Measurements from ENCODE around the gene ATP13A2.

The ATP13A2 gene

DNA sequence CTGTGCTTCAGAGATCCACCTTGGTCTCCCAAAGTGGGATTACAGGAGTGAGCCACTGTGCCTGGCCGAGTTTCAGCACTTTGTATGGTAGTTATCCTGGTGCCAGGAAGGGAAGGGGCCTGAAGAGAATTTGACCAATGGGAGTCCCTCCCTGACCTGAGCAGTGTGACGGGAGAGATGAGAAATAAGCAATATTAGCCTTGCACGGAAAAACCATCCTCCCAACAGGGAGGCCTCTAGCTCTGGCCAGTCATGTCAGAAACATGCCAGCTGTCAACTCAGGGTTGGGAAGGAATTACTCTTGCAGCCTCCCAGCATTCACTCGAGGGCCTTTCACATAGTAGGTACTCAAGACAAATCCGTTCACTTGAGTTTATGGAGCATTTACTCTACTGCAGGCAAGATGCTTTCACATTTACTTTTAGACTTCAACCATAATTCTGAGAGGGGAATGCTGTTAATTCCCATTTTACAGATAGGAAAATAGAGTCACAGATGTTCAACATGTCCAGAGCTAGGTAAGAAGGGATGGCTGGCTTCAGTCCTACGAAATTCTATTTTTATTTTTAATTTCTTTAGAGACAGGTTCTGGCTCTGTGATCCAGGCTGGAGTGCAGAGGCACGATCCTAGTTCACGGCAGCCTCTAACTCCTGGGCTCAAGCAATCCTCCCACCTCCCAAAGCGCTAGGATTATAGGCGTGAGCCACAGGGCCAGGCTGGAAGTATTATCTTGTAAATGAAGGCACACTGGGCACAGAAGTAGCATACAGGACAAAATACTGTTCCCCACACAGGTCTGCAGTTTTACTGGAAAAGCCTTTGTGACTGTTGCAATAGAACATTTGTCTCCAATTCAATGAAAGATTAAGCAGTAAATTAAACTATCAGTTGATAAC, 3.2 kb upstream of the ATP13A2 start:
- TF ChIP-seq, protein P1, sequence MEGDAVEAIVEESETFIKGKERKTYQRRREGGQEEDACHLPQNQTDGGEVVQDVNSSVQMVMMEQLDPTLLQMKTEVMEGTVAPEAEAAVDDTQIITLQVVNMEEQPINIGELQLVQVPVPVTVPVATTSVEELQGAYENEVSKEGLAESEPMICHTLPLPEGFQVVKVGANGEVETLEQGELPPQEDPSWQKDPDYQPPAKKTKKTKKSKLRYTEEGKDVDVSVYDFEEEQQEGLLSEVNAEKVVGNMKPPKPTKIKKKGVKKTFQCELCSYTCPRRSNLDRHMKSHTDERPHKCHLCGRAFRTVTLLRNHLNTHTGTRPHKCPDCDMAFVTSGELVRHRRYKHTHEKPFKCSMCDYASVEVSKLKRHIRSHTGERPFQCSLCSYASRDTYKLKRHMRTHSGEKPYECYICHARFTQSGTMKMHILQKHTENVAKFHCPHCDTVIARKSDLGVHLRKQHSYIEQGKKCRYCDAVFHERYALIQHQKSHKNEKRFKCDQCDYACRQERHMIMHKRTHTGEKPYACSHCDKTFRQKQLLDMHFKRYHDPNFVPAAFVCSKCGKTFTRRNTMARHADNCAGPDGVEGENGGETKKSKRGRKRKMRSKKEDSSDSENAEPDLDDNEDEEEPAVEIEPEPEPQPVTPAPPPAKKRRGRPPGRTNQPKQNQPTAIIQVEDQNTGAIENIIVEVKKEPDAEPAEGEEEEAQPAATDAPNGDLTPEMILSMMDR (IDR thresholded peaks at IDR 0.05; ENCODE audit: control insufficient read depth, insufficient read depth, low read depth, low read length, missing control alignments): no peak
- H3K4me3 ChIP-seq (ENCODE audit: control insufficient read depth, low read depth, low read length): no peak overlapping the region
- DNase-seq (ENCODE audit: low read depth): no peak

DNA sequence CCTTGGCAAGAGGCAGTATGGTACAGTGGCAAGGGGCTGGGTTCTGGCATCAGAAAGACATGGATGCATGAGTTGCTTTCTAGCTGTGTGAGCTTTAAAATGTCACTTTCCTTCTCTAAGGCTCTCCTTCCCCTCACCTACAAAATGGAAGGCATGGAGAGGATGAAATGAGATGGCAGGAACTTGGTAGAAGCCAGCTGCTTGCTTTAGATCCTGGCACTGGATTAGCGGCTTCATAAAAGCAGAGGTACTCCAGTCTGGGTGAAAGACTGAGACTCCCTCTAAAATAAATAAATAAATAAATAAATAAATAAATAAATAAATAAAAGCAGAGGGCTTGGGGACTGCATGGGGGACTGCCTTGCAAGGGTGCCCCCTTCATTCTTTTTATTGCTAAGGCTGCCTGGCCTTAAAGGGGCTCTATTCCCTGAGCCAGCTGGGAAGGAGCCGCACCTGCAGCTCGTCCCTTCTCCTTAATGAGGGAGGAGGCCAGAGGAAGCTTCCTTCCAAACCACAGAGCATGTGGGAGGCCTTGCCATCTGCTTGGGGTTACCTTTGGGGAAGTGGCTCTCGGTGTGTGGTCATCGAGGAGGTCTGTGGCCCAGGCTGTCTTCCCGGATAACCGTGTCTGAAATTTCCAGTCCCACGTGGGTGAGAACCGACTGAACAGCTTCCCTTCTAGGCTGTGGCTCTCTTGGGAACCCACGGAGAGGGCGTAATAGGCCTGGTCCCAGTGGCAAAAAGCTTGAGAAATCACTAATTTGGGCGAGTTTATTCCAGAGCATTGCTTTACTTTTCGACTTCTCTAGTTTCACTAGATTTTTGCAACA, 2.0 kb upstream of the ATP13A2 start:
- no peak for DNase-seq (ENCODE audit: low read depth)
- TF ChIP-seq, protein P1 (IDR thresholded peaks at IDR 0.05; ENCODE audit: control insufficient read depth, insufficient read depth, low read depth, low read length, missing control alignments): no peak
- no peak overlapping the region for H3K4me3 ChIP-seq (ENCODE audit: control insufficient read depth, low read depth, low read length)

DNA sequence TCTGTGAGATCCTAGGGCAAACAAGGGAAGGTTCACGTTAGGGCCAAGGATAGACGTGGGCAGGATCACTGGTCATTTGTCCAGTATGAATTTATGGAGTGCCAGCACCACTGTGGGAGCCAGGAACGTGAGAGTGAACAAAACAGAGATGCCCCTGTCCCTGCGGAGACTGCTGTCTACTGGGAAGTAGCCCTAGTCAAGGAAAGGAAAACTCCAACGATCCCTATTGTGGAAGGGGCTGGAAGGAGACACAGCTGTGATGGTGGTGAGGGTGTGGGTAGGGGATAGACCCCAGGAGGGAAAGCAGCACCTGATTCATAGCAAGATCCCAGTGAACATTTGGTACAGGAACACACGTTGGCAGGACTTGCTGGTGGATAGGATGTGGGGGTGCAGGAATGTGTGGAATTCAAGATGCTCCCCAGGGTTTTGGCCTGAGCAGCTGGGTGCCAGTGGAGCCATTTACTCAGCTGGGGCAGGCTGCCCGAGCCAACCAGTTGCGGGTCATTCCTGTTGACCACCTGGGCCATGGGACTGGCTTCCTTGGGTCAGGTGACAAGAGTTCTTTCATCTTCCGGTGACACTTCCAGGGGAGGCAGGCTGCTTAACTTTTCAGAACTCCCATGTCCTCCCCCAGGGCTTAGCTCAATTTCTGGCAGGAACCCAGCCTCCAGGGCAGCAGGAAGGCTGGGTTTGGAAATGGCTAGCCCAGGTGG, 1.2 kb upstream of the ATP13A2 start:
- TF ChIP-seq, protein P1 (IDR thresholded peaks at IDR 0.05; ENCODE audit: control insufficient read depth, insufficient read depth, low read depth, low read length, missing control alignments): no peak
- no peak for DNase-seq (ENCODE audit: low read depth)
- no peak overlapping the region for H3K4me3 ChIP-seq (ENCODE audit: control insufficient read depth, low read depth, low read length)

DNA sequence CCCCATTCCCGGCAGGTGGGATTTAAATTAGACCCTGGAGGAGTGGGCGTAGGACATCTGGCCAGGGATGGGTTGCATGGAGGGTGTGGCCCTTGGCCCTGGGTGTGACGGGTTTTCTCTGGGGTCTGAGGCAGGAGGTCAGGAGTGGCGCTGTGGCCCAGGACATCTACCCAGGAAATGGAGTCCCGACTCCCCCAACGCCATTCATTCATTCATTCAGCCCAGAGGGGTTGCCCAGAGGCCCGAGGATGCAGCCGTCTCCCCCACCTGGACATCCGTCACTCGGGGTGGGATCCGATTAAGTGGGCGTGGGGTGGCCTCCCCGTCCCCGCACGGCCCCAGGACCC, 663 bp downstream of the ATP13A2 start:
- no peak for DNase-seq (ENCODE audit: low read depth)
- H3K4me3 ChIP-seq (ENCODE audit: control insufficient read depth, low read depth, low read length): peak overlapping the region; percentile 80
- TF ChIP-seq, protein P1 (IDR thresholded peaks at IDR 0.05; ENCODE audit: control insufficient read depth, insufficient read depth, low read depth, low read length, missing control alignments): no peak

DNA sequence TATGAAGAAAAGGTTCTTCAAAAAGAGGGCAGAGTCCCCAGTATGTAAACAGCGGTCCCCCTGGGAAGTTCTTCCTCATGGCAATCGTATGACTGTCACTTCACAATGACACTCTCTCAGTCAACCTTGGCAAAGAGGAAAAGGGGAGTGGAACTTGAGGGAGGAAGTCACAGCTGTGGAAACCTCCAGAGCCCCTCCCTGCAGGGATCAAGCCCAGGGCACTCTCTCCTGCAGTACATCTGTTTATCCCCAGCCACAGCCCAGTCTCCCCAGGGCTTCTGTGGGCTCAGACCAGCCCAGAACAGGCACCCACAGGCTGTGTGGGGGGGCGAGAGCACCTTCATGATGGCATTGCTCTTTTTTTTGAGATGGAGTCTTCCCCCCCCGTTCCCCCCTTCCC, 2.0 kb downstream of the ATP13A2 start:
- no peak for DNase-seq (ENCODE audit: low read depth)
- TF ChIP-seq, protein P1 (IDR thresholded peaks at IDR 0.05; ENCODE audit: control insufficient read depth, insufficient read depth, low read depth, low read length, missing control alignments): no peak
- H3K4me3 ChIP-seq (ENCODE audit: control insufficient read depth, low read depth, low read length): no peak overlapping the region

DNA sequence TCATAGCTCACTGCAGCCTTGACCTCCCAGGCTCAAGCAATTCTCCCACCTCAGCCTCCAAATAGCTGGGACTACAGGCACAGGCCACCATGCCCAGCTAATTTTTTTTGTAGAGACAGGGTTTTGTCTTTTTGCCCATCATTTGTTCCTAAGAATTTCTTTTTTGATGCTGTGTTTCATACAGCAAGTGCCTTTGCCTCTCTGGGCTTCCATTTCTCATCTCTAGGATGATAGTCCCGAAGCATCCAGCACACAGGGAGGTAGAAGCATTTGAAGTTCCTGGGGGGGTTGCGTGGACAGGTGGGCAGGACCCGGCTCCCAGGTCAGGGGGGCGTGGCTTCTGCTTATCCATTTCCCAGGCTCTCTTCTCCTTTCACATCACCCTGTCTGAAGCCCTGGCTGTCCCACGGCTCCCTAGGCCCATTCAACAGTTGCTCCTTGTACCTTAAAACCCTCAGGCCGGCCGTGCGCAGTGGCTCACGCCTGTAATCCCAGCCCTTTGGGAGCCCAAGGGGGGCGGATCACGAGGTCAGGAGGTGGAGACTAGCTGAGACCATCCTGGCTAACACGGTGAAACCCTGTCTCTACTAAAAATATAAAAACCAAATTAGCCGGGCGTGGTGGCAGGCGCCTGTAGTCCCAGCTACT, 3.4 kb downstream of the ATP13A2 start:
- TF ChIP-seq, protein P1 (IDR thresholded peaks at IDR 0.05; ENCODE audit: control insufficient read depth, insufficient read depth, low read depth, low read length, missing control alignments): no peak

More for the DNA sequence above, 3.4 kb downstream of the ATP13A2 start:
- DNase-seq (ENCODE audit: low read depth): no peak
- no peak overlapping the region for H3K4me3 ChIP-seq (ENCODE audit: control insufficient read depth, low read depth, low read length)
